D721Med (cell line): ENCODE results near the gene BZW2.

Experiments
- DNase-seq: peaks from one replicate; pipeline ENCODE4 v3.0.0; 2011; ENCODE audit warnings: low spot score; ENCODE audit not compliant: insufficient read length
- FAIRE-seq: peaks from 2 replicates; lab custom pipeline; 2011; peaks lifted over from hg19 to GRCh38; lab: Jason Lieb, UNC
- CTCF ChIP-seq: IDR thresholded peaks from 2 replicates; pipeline ENCODE4 v1.5.1; 2012; ENCODE audit warnings: mild to moderate bottlenecking, control low read depth; ENCODE audit not compliant: insufficient read depth; ENCODE audit errors: missing control alignments

The BZW2 gene

GRCh38 chr7:16697507-16698199 is 51.7 kb downstream of the BZW2 start:
- FAIRE-seq = no peak
- no peak for DNase-seq

GRCh38 chr7:16698200-16698905 is 52.4 kb downstream of the BZW2 start:
- FAIRE-seq (no peak), DNase-seq (no peak)

More at GRCh38 chr7:16697507-16698199, 51.7 kb downstream of the BZW2 start:
- no peak for TF ChIP-seq CTCF

GRCh38 chr7:16702441-16702840 is 56.5 kb downstream of the BZW2 start:
- FAIRE-seq (no peak), DNase-seq (no peak)
- TF ChIP-seq CTCF = no peak

More at GRCh38 chr7:16698200-16698905, 52.4 kb downstream of the BZW2 start:
- no peak for TF ChIP-seq CTCF

- no peak for TF ChIP-seq CTCF
- DNase-seq (no peak), FAIRE-seq (no peak)
These were observed 62.5 kb downstream of the BZW2 start for GRCh38 chr7:16708511-16708910.

- FAIRE-seq (no peak), DNase-seq (no peak)
These were observed 63.0 kb downstream of the BZW2 start for GRCh38 chr7:16708980-16709379.

GRCh38 chr7:16710651-16711050 is 64.7 kb downstream of the BZW2 start:
- no peak for FAIRE-seq
- DNase-seq = no peak
- no peak for TF ChIP-seq CTCF

More at GRCh38 chr7:16708980-16709379, 63.0 kb downstream of the BZW2 start:
- TF ChIP-seq CTCF = no peak

GRCh38 chr7:16711730-16712129 is 65.7 kb downstream of the BZW2 start:
- TF ChIP-seq CTCF = no peak
- DNase-seq = no peak
- no peak for FAIRE-seq
